SU-DHL-6 (cell line): ENCODE data around the gene EPHB3.

Source experiments
- EZH2phosphoT487 ChIP-seq: fragments of 200-600 bp; sonication (generic), shearing (Covaris generic); conservative IDR thresholded peaks from 2 replicates; pipeline ENCODE4 v1.6.1; 2018; ENCODE audit warnings: mild to moderate bottlenecking, antibody characterized with exemption, low read length, moderate library complexity, mixed read lengths
- TF ChIP-seq, protein P1 (sequence below): fragments of 200-600 bp; sonication (generic); IDR thresholded peaks from one replicate; pipeline ENCODE4 v1.5.1; 2017; ENCODE audit warnings: antibody characterized with exemption, mild to moderate bottlenecking, low read length, moderate library complexity; ENCODE audit not compliant: insufficient read depth, poor library complexity, severe bottlenecking

DNA sequence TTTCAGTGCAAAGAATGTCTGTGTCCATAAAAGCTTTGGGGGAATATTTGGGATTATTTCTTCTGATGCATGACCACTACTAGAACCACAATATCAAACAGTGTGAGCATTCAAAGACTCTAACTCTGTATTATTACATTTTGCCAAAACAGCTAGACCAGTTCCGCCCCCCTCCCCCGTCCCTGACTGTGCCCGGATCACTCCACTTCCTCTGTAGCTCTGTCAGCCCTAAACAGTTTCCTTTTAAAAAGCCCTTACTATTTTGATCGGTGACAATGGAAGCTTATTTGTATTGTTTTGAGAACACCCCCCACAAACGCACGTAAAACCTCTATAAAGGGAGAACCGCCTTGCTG is 36.6 kb upstream of the EPHB3 start:
- TF ChIP-seq, protein P1, sequence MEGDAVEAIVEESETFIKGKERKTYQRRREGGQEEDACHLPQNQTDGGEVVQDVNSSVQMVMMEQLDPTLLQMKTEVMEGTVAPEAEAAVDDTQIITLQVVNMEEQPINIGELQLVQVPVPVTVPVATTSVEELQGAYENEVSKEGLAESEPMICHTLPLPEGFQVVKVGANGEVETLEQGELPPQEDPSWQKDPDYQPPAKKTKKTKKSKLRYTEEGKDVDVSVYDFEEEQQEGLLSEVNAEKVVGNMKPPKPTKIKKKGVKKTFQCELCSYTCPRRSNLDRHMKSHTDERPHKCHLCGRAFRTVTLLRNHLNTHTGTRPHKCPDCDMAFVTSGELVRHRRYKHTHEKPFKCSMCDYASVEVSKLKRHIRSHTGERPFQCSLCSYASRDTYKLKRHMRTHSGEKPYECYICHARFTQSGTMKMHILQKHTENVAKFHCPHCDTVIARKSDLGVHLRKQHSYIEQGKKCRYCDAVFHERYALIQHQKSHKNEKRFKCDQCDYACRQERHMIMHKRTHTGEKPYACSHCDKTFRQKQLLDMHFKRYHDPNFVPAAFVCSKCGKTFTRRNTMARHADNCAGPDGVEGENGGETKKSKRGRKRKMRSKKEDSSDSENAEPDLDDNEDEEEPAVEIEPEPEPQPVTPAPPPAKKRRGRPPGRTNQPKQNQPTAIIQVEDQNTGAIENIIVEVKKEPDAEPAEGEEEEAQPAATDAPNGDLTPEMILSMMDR = no peak
- TF ChIP-seq EZH2phosphoT487 = no peak
